Coronary artery (tissue), 2 donors: ENCODE measurements around the gene ARID2.

Experiments used
- DNase-seq: peaks from one replicate; pipeline ENCODE4 v3.0.0-alpha.2; 2017; ENCODE audit warnings: low spot score
- H3K27ac ChIP-seq, 2 donors: fragments of 200-600 bp; sonication (generic); one replicate each; pipeline ENCODE4 v1.5.1; 2016 to 2019
- H3K4me3 ChIP-seq: fragments of 200-600 bp; sonication (generic); 2 replicates; pipeline ENCODE4 v1.5.1; 2016; ENCODE audit warnings: mild to moderate bottlenecking, moderate library complexity
- CTCF ChIP-seq: fragments of 200-600 bp; sonication (generic); IDR thresholded peaks from one replicate; pipeline ENCODE4 v1.5.1; 2019; ENCODE audit warnings: antibody characterized with exemption

ARID2 gene

GRCh38 chr12:45928309-45928708, 198.8 kb downstream of the ARID2 start:
- Histone ChIP-seq H3K27ac (no peak overlapping the region), H3K4me3 (no peak overlapping the region)
- no peak for TF ChIP-seq CTCF
- DNase-seq, result no peak

GRCh38 chr12:45930369-45930768, 200.9 kb downstream of the ARID2 start:
- no peak for DNase-seq
- H3K27ac ChIP-seq, result no peak overlapping the region
- H3K4me3 ChIP-seq, result no peak overlapping the region
- TF ChIP-seq CTCF, result no peak

- no peak for TF ChIP-seq CTCF
- DNase-seq, result no peak
- H3K4me3 ChIP-seq, result no peak overlapping the region
- H3K27ac ChIP-seq, result peak overlapping the region in 1 of 2 donors; percentile 1
These were observed 204.0 kb downstream of the ARID2 start for GRCh38 chr12:45933504-45933903.

- Histone ChIP-seq H3K4me3 (no peak overlapping the region), H3K27ac (no peak overlapping the region)
- no peak for DNase-seq
- TF ChIP-seq CTCF, result no peak
These were observed 205.4 kb downstream of the ARID2 start for GRCh38 chr12:45934956-45935355.

- no peak for TF ChIP-seq CTCF
- DNase-seq, result no peak
- H3K27ac ChIP-seq, result no peak overlapping the region
- no peak overlapping the region for H3K4me3 ChIP-seq
These were observed 209.1 kb downstream of the ARID2 start for GRCh38 chr12:45938566-45938965.

- no peak for TF ChIP-seq CTCF
- no peak for DNase-seq
- no peak overlapping the region for H3K27ac ChIP-seq
- no peak overlapping the region for H3K4me3 ChIP-seq
These were observed 210.3 kb downstream of the ARID2 start for GRCh38 chr12:45939759-45940158.

GRCh38 chr12:45944771-45945170, 215.3 kb downstream of the ARID2 start:
- DNase-seq, result no peak
- TF ChIP-seq CTCF, result no peak
- Histone ChIP-seq H3K4me3 (no peak overlapping the region), H3K27ac (no peak overlapping the region)
